Astrocyte (in vitro differentiated cells and primary cell): ENCODE measurements around the gene KCNQ1.

Experiments
- EZH2 ChIP-seq: IDR thresholded peaks from 2 replicates; pipeline ENCODE4 v1.6.1; 2012; ENCODE audit warnings: mild to moderate bottlenecking, low read length, inconsistent platforms; ENCODE audit not compliant: insufficient read depth
- TF ChIP-seq, protein P1 (sequence below): IDR thresholded peaks from 2 replicates; pipeline ENCODE4 v1.5.1; 2011; ENCODE audit warnings: low read depth, mild to moderate bottlenecking, inconsistent platforms, low read length, moderate library complexity; ENCODE audit not compliant: insufficient read depth

DNA sequence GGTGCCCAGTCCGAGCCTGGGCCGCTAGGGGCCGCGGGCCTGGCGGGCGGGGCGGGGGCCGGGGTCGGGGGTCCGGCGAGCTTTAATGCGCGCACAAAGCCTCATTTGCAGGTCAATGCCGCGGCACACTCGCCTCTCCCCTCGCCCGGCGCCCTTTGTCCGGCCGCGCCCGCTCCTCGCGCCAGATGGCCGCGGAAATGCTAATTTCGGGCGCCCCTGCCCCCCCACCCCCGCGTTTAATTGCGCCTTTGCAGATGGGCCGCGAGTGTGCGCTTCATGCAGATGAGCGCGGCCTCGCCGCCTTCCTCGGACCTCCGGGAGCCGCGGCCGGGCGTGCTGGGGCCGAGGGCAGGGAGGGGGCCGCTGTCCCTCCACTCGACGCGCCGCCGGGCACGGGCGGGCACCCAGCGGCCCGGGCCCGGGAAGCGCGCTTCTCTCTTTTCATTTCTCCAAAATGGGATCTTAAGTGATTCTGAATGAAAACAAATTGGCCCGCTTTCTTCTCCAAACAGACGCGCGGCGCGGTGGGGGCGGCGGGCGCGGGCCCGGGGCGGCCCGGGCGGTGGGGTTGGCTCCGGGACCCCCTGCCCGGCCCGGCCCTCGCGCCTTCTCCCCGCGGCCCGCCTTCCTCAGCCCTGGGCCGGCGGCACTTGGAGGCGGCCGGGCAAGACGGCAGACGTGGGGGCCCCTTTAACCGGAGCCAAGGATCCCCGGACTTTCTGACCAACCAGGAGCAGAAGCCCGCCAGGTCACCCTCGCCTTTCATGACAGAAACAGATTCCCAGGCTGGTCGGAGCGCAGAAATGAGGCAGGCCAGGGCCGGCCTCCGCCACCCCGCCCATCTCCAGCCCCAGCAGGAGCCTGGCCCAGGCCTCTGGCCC is 417.8 kb downstream of the KCNQ1 start:
- TF ChIP-seq, protein P1, sequence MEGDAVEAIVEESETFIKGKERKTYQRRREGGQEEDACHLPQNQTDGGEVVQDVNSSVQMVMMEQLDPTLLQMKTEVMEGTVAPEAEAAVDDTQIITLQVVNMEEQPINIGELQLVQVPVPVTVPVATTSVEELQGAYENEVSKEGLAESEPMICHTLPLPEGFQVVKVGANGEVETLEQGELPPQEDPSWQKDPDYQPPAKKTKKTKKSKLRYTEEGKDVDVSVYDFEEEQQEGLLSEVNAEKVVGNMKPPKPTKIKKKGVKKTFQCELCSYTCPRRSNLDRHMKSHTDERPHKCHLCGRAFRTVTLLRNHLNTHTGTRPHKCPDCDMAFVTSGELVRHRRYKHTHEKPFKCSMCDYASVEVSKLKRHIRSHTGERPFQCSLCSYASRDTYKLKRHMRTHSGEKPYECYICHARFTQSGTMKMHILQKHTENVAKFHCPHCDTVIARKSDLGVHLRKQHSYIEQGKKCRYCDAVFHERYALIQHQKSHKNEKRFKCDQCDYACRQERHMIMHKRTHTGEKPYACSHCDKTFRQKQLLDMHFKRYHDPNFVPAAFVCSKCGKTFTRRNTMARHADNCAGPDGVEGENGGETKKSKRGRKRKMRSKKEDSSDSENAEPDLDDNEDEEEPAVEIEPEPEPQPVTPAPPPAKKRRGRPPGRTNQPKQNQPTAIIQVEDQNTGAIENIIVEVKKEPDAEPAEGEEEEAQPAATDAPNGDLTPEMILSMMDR, result no peak
- peak; percentile 60 for TF ChIP-seq EZH2
